SU-DHL-6 (cell line): Measurements from ENCODE around the gene MYLK3.

Experiments used
- H2AFZ ChIP-seq: fragments of 200-600 bp; sonication (generic); 2 replicates; pipeline ENCODE4 v1.6.1; 2014; ENCODE audit warnings: low read depth, mild to moderate bottlenecking, moderate library complexity, mixed read lengths, antibody characterized with exemption, low read length; ENCODE audit not compliant: severe bottlenecking
- H3F3A ChIP-seq: fragments of 200-600 bp; shearing (Covaris generic); 2 replicates; pipeline ENCODE4 v1.6.0; 2016; ENCODE audit warnings: antibody characterized with exemption, mild to moderate bottlenecking; ENCODE audit not compliant: insufficient read depth
- H3K27ac ChIP-seq: fragments of 200-600 bp; sonication (generic); 2 replicates; pipeline ENCODE4 v1.5.1; 2016; ENCODE audit warnings: low read depth, mild to moderate bottlenecking, low read length, moderate library complexity, mixed read lengths
- H3K27me3 ChIP-seq: fragments of 200-600 bp; sonication (generic), shearing (Covaris generic); 2 replicates; pipeline ENCODE4 v1.6.0; 2014; ENCODE audit warnings: mild to moderate bottlenecking, low read length
- H3K36me3 ChIP-seq: fragments of 200-600 bp; sonication (generic); 2 replicates; pipeline ENCODE4 v1.6.1; 2014; ENCODE audit warnings: mild to moderate bottlenecking, low read length, mixed read lengths
- H3K4me2 ChIP-seq: fragments of 300-600, 200-600 bp; shearing (Covaris generic), sonication (generic); 2 replicates; pipeline ENCODE4 v1.6.0; 2014; ENCODE audit warnings: low read length, low read depth, mild to moderate bottlenecking; ENCODE audit not compliant: poor library complexity, severe bottlenecking
- H3K4me3 ChIP-seq: fragments of 200-600 bp; sonication (generic); 2 replicates; pipeline ENCODE4 v1.5.1; 2014; ENCODE audit warnings: antibody characterized with exemption, low read length, mild to moderate bottlenecking, mixed read lengths; ENCODE audit not compliant: insufficient read depth, poor library complexity, severe bottlenecking
- H3K79me2 ChIP-seq: fragments of 200-600 bp; sonication (generic); 2 replicates; pipeline ENCODE4 v1.6.1; 2014; ENCODE audit warnings: mild to moderate bottlenecking, low read length, moderate library complexity; ENCODE audit not compliant: insufficient read depth
- H3K9ac ChIP-seq: fragments of 200-600 bp; sonication (generic); 2 replicates; pipeline ENCODE4 v1.7.0; 2014; ENCODE audit warnings: mild to moderate bottlenecking, low read length
- H3K9me2 ChIP-seq: fragments of 200-600 bp; sonication (generic); replicated peaks from 2 replicates; pipeline ENCODE4 v1.6.1; 2014; ENCODE audit warnings: low read length; ENCODE audit not compliant: insufficient read depth
- H3K9me3 ChIP-seq: fragments of 200-600 bp; sonication (generic); 2 replicates; pipeline ENCODE4 v1.6.1; 2014; ENCODE audit warnings: low read length, mixed read lengths; ENCODE audit not compliant: insufficient read depth
- H4K20me1 ChIP-seq: fragments of 200-600 bp; sonication (generic); 2 replicates; pipeline ENCODE4 v1.6.1; 2014; ENCODE audit warnings: low read depth, mild to moderate bottlenecking, antibody characterized with exemption, low read length, moderate library complexity, mixed read lengths
- EZH2phosphoT487 ChIP-seq: fragments of 200-600 bp; sonication (generic), shearing (Covaris generic); conservative IDR thresholded peaks from 2 replicates; pipeline ENCODE4 v1.6.1; 2018; ENCODE audit warnings: mild to moderate bottlenecking, antibody characterized with exemption, low read length, moderate library complexity, mixed read lengths
- TF ChIP-seq, protein P1 (sequence below): fragments of 200-600 bp; sonication (generic); IDR thresholded peaks from one replicate; pipeline ENCODE4 v1.5.1; 2017; ENCODE audit warnings: antibody characterized with exemption, mild to moderate bottlenecking, low read length, moderate library complexity; ENCODE audit not compliant: insufficient read depth, poor library complexity, severe bottlenecking

Gene MYLK3

DNA sequence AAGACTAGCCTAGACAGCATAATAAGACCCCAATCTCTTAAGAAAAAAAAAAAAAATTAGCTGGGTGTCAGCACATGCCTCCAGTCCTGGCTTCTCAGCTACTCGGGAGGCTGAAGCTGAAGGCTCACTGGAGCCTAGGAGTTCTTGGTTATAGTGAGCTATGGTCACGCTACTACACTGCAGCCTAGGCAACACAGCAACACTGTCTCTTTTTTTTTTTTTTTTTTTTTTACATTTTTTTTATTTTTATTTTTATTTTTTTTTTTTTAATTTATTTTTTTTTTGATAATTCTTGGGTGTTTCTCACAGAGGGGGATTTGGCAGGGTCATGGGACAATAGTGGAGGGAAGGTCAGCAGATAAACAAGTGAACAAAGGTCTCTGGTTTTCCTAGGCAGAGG is 54.5 kb downstream of the MYLK3 start:
- H3K4me3 ChIP-seq = no peak overlapping the region
- H3K4me2 ChIP-seq = no peak overlapping the region
- H3K9me2 ChIP-seq = no peaks in the 10 kb centered on the region
- no peak overlapping the region for H3K9ac ChIP-seq
- peaks cover 55% of the 10 kb centered on the region for H3K36me3 ChIP-seq
- no peak overlapping the region for H3K27ac ChIP-seq
- H3K79me2 ChIP-seq = peaks cover 31% of the 10 kb centered on the region
- no peak for TF ChIP-seq EZH2phosphoT487
- TF ChIP-seq, protein P1, sequence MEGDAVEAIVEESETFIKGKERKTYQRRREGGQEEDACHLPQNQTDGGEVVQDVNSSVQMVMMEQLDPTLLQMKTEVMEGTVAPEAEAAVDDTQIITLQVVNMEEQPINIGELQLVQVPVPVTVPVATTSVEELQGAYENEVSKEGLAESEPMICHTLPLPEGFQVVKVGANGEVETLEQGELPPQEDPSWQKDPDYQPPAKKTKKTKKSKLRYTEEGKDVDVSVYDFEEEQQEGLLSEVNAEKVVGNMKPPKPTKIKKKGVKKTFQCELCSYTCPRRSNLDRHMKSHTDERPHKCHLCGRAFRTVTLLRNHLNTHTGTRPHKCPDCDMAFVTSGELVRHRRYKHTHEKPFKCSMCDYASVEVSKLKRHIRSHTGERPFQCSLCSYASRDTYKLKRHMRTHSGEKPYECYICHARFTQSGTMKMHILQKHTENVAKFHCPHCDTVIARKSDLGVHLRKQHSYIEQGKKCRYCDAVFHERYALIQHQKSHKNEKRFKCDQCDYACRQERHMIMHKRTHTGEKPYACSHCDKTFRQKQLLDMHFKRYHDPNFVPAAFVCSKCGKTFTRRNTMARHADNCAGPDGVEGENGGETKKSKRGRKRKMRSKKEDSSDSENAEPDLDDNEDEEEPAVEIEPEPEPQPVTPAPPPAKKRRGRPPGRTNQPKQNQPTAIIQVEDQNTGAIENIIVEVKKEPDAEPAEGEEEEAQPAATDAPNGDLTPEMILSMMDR = no peak
- no peak overlapping the region for H2AFZ ChIP-seq
- H3F3A ChIP-seq = peaks cover 13% of the 10 kb centered on the region
- H3K27me3 ChIP-seq = no peaks in the 10 kb centered on the region
- peaks cover 11% of the 10 kb centered on the region; the same call in 1 of the 2 replicates for H4K20me1 ChIP-seq
- no peaks in the 10 kb centered on the region for H3K9me3 ChIP-seq

DNA sequence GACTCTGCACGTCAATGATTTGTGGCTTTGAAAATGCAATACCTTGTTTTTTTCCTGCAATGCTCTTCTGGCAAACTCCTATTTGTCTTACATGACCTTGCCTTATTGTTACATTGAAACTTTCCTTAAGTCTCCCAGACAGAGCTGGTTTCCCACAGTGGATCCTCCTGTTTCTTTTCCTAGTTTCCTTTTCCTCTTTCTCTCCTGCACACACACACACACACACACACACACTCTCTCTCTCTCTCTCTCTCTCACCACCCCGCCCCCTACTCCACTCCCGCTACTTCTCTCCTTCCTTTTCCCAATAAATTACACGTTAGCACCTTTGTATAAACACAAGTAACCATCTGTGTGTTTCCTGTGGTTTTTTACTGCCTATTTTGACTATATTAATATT is 56.4 kb downstream of the MYLK3 start:
- Histone ChIP-seq H3K4me3 (peak overlapping the region; percentile 99), H4K20me1 (peaks cover 16% of the 10 kb centered on the region; the same call in 1 of the 2 replicates), H3K9me3 (no peaks in the 10 kb centered on the region), H3F3A (peaks cover 13% of the 10 kb centered on the region), H3K9ac (peak overlapping the region; percentile 76), H3K79me2 (peaks cover 49% of the 10 kb centered on the region), H3K4me2 (peak overlapping the region; percentile 89), H2AFZ (no peak overlapping the region), H3K27me3 (no peaks in the 10 kb centered on the region), H3K36me3 (peaks cover 43% of the 10 kb centered on the region), H3K27ac (0 out of 2 replicates have a peak overlapping the region, but pooled peaks have one; percentile 12), H3K9me2 (no peaks in the 10 kb centered on the region)
- no peak for TF ChIP-seq EZH2phosphoT487
- TF ChIP-seq, protein P1 = no peak

DNA sequence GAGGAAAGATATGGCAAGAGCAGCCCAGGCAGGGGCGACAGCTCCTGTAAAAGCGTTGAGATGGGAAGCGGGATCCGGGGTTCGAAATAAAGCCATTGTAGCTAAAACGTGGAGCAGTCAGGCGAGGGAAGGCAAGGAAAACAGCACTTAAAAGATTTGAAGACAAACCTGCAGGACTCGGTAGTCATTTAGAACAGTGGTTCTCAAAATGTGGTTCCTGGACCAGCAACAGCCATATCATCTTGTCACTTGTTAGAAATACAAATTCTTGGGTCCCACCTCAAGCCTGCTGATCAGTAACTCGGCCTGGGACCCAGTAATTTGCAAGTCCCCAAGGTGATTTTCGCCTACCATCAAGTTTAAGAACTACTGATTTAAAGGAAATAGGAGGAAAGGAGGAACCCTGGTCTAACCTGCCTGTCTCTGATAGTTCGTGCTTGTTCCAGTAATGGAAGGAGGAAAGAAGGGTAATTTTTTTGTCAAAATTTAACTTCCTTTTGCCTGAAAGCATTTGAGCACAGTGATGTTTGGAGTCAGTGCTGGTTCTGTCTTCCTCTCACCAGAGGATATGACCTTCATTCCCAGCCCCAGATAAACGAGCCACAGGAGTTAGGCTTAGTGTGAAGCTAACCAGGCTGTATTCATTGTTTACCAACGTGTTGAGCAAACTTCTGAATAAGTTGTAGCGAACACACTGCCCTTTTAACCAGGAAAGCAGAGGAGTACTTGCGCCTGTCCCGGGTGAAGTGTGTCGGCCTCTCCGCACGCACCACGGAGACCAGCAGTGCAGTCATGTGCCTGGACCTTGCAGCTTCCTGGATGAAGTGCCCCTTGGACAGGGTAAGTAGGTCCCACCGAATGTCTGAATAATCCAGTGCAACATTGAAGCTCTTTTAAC is 57.6 kb downstream of the MYLK3 start:
- Histone ChIP-seq H3F3A (peaks cover 8% of the 10 kb centered on the region; the same call in 1 of the 2 replicates), H3K36me3 (peaks cover 32% of the 10 kb centered on the region), H3K79me2 (peaks cover 61% of the 10 kb centered on the region), H3K27me3 (no peaks in the 10 kb centered on the region), H3K9me2 (no peaks in the 10 kb centered on the region), H3K9me3 (no peaks in the 10 kb centered on the region), H3K27ac (peak overlapping the region; percentile 93), H3K4me3 (peak overlapping the region; percentile 99), H4K20me1 (peaks cover 23% of the 10 kb centered on the region), H2AFZ (no peak overlapping the region), H3K9ac (peak overlapping the region; percentile 76), H3K4me2 (peak overlapping the region; percentile 89)
- TF ChIP-seq, protein P1 = peak; percentile 2
- TF ChIP-seq EZH2phosphoT487 = no peak
